ENCODE results near the gene PHYKPL. TPM values are rescaled to one million over a fixed set of nuclear protein-coding genes. Genes with fewer than 3 reads are reported as not detected.

Gene PHYKPL
- total RNA-seq, 4 donors from 2014 or later, result 25.0 to 54.6 (median 33.7) TPM

GRCh38 chr5:178215280-178216002 is 17.2 kb downstream of the PHYKPL start:
- Histone ChIP-seq H3K9me3 (no peaks in the 10 kb centered on the region), H3K36me3 (peaks cover 5 to 80% of the 10 kb centered on the region in 2 donors), H3K4me1 (peaks cover 11 to 17% of the 10 kb centered on the region in 2 donors), H3K27ac (no peak overlapping the region), H3K27me3 (no peaks in the 10 kb centered on the region), H3K4me3 (no peak overlapping the region)
- in situ Hi-C loops (cut with MboI; ENCODE audit: low sequenced_read_pairs in 4 of 4) (no loop called here), intact Hi-C loops (cut with DNase I; ENCODE audit: low total_unique reads) (no loop called here)
- ATAC-seq, result no peak
- no peak for DNase-seq
- TF ChIP-seq, protein P1, sequence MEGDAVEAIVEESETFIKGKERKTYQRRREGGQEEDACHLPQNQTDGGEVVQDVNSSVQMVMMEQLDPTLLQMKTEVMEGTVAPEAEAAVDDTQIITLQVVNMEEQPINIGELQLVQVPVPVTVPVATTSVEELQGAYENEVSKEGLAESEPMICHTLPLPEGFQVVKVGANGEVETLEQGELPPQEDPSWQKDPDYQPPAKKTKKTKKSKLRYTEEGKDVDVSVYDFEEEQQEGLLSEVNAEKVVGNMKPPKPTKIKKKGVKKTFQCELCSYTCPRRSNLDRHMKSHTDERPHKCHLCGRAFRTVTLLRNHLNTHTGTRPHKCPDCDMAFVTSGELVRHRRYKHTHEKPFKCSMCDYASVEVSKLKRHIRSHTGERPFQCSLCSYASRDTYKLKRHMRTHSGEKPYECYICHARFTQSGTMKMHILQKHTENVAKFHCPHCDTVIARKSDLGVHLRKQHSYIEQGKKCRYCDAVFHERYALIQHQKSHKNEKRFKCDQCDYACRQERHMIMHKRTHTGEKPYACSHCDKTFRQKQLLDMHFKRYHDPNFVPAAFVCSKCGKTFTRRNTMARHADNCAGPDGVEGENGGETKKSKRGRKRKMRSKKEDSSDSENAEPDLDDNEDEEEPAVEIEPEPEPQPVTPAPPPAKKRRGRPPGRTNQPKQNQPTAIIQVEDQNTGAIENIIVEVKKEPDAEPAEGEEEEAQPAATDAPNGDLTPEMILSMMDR (IDR thresholded peaks at IDR 0.05 in 4 of 5, conservative IDR thresholded peaks at IDR 0.05 in 1 of 5), result no peak
- no peak for TF ChIP-seq POLR2A (IDR thresholded peaks at IDR 0.05)

DNA sequence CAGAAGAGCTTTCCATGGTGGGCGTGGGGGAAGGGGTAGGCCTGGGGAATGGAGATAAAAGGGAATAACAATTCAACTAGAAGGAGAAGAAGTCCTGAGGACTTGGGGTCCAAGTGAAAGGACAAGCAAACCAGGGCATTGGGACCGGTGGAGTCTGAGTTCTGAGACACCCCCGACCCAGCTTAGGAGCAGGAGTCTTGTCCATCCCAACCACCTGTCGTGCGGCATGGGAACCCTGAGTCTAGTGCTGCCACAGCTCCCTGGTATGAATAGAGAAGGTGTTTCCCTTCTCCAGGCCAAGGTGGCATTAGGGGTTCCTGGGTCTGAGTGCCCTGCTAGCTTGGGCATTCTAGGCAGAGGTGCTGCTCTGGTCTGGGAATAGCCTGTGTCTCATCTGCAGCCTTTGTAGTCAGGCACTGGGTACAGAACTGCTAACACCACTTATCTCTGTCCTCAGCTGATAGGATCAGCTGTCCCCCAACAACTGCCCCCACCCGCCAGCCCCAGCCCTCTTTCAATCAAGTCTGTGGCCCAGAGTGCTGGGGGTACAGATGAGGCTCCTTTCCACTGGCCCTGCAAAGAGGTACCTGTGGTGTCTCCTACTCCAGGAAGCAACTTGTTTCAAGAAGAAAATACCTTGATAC is 18.3 kb downstream of the PHYKPL start:
- peak overlapping the region in 3 of 4 donors; percentile 1 to 72 (median 62) for H3K27ac ChIP-seq
- no peaks in the 10 kb centered on the region for H3K9me3 ChIP-seq
- H3K4me1 ChIP-seq, result peaks cover 11 to 17% of the 10 kb centered on the region in 2 donors
- ATAC-seq (no peak), DNase-seq (no peak)
- no peaks in the 10 kb centered on the region for H3K27me3 ChIP-seq
- TF ChIP-seq, protein P1 (IDR thresholded peaks at IDR 0.05 in 4 of 5, conservative IDR thresholded peaks at IDR 0.05 in 1 of 5), result no peak
- TF ChIP-seq POLR2A (IDR thresholded peaks at IDR 0.05), result no peak
- in situ Hi-C loops (cut with MboI; ENCODE audit: low sequenced_read_pairs in 4 of 4) (no loop called here), intact Hi-C loops (cut with DNase I; ENCODE audit: low total_unique reads) (no loop called here)
- H3K4me3 ChIP-seq, result no peak overlapping the region
- peaks cover 5 to 86% of the 10 kb centered on the region in 2 donors for H3K36me3 ChIP-seq

GRCh38 chr5:178213748-178214151 is 18.9 kb downstream of the PHYKPL start:
- H3K4me3 ChIP-seq, result no peak overlapping the region
- intact Hi-C loops (cut with DNase I; ENCODE audit: low total_unique reads), result no loop called here
- H3K4me1 ChIP-seq, result peaks cover 10 to 17% of the 10 kb centered on the region in 2 donors
- no peaks in the 10 kb centered on the region for H3K9me3 ChIP-seq
- H3K27me3 ChIP-seq, result no peaks in the 10 kb centered on the region
- peak overlapping the region in 3 of 4 donors; percentile 1 to 72 (median 62) for H3K27ac ChIP-seq
- no peak for DNase-seq
- peaks cover 5 to 92% of the 10 kb centered on the region in 2 donors for H3K36me3 ChIP-seq
- in situ Hi-C loops (cut with MboI; ENCODE audit: low sequenced_read_pairs in 4 of 4), result no loop called here
- ATAC-seq, result peak in 1 of 2 donors; percentile 48
- TF ChIP-seq, protein P1 (IDR thresholded peaks at IDR 0.05 in 4 of 5, conservative IDR thresholded peaks at IDR 0.05 in 1 of 5), result no peak
- TF ChIP-seq POLR2A (IDR thresholded peaks at IDR 0.05), result no peak

DNA sequence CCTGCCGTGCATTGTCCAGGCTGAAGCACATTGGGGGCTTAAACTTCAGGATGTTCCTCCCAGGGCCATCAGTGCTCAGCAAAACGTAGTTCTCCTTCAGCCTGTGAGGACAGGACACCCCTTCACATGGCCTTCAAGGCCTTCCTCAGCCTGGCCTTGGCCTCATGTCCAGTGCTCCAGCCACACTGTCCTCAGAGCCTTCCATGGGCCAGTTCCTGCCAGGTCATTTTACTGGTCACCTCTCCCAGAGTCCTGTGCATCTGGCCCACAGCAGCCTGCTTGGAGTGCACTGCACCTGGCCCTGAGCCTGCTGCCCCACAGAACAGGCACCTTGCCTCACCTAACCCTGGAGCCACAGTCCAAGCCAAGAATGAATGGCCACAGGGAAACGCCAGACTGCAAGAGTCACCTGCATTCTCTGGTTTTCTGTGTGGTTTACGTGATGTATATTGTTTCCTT is 19.6 kb downstream of the PHYKPL start:
- no peaks in the 10 kb centered on the region for H3K27me3 ChIP-seq
- peaks cover 9 to 18% of the 10 kb centered on the region in 2 donors for H3K4me1 ChIP-seq
- peak; percentile 16 to 67 for ATAC-seq
- DNase-seq, result peak in 1 of 2 donors; percentile 73
- peaks cover 5 to 94% of the 10 kb centered on the region in 2 donors for H3K36me3 ChIP-seq
- H3K4me3 ChIP-seq, result no peak overlapping the region
- no peaks in the 10 kb centered on the region for H3K9me3 ChIP-seq
- peak overlapping the region; percentile 6 to 72 (median 36) for H3K27ac ChIP-seq
- intact Hi-C loops (cut with DNase I; ENCODE audit: low total_unique reads) (no loop called here), in situ Hi-C loops (cut with MboI; ENCODE audit: low sequenced_read_pairs in 4 of 4) (no loop called here)
- TF ChIP-seq, protein P1 (IDR thresholded peaks at IDR 0.05 in 4 of 5, conservative IDR thresholded peaks at IDR 0.05 in 1 of 5), result no peak
- no peak for TF ChIP-seq POLR2A (IDR thresholded peaks at IDR 0.05)

Measured in gastrocnemius medialis (tissue), 4 donors.